H9 (cell line): ENCODE data around the gene PTPRS. TPM values are rescaled to one million over a fixed set of nuclear protein-coding genes. Genes with fewer than 3 reads are reported as not detected.

Experiments
- DNase-seq: peaks from one replicate; pipeline ENCODE4 v3.0.0-alpha.2; 2017
- H2AFZ ChIP-seq: one replicate; pipeline ENCODE4 v1.6.1; 2013; ENCODE audit warnings: mild to moderate bottlenecking, low read length, control low read depth, moderate library complexity
- H2AK5ac ChIP-seq: 2 replicates; pipeline ENCODE4 v1.6.1; 2013; ENCODE audit warnings: low read length, control low read depth, mixed read lengths; ENCODE audit not compliant: insufficient read length
- H2BK120ac ChIP-seq: one replicate; pipeline ENCODE4 v1.6.1; 2013; ENCODE audit warnings: low read depth, mild to moderate bottlenecking, low read length, control low read depth, inconsistent platforms; ENCODE audit not compliant: poor library complexity, severe bottlenecking
- H2BK12ac ChIP-seq: 2 replicates; pipeline ENCODE4 v1.6.1; 2013; ENCODE audit warnings: low read length, control low read depth, mixed read lengths, low read depth; ENCODE audit not compliant: insufficient read length
- H2BK15ac ChIP-seq: 2 replicates; pipeline ENCODE4 v1.6.1; 2013; ENCODE audit warnings: low read depth, low read length, control low read depth
- H2BK20ac ChIP-seq: one replicate; pipeline ENCODE4 v1.6.1; 2013; ENCODE audit warnings: low read depth, mild to moderate bottlenecking, low read length, control low read depth, inconsistent platforms; ENCODE audit not compliant: poor library complexity, severe bottlenecking
- H2BK5ac ChIP-seq: 2 replicates; pipeline ENCODE4 v1.6.1; 2013; ENCODE audit warnings: low read length, control low read depth, mixed read lengths; ENCODE audit not compliant: insufficient read length
- H3K14ac ChIP-seq: 2 replicates; pipeline ENCODE4 v1.6.1; 2013; ENCODE audit warnings: low read length, control low read depth; ENCODE audit not compliant: insufficient read depth
- H3K18ac ChIP-seq: 2 replicates; pipeline ENCODE4 v1.6.1; 2013; ENCODE audit warnings: low read depth, mild to moderate bottlenecking, mixed read lengths, low read length, control low read depth; ENCODE audit not compliant: insufficient read length
- H3K23ac ChIP-seq: 2 replicates; pipeline ENCODE4 v1.6.1; 2013; ENCODE audit warnings: low read length, control low read depth, mixed read lengths, low read depth; ENCODE audit not compliant: insufficient read length
- H3K23me2 ChIP-seq: 2 replicates; pipeline ENCODE4 v1.6.1; 2013; ENCODE audit warnings: low read depth, mild to moderate bottlenecking, mixed read lengths, low read length, control low read depth; ENCODE audit not compliant: insufficient read length, poor library complexity, severe bottlenecking
- H3K27ac ChIP-seq: 2 replicates; pipeline ENCODE4 v1.5.1; 2013; ENCODE audit warnings: low read length, control low read depth, mixed read lengths, low read depth; ENCODE audit not compliant: insufficient read length
- H3K27me3 ChIP-seq: 2 replicates; pipeline ENCODE4 v1.6.1; 2013; ENCODE audit warnings: low read length, control low read depth, inconsistent platforms; ENCODE audit not compliant: insufficient read depth
- H3K4ac ChIP-seq: 2 replicates; pipeline ENCODE4 v1.6.1; 2013; ENCODE audit warnings: low read depth, mild to moderate bottlenecking, control low read depth, inconsistent platforms, low read length, moderate library complexity
- H3K4me1 ChIP-seq: 2 replicates; pipeline ENCODE4 v1.6.1; 2013; ENCODE audit warnings: low read length, control low read depth, inconsistent platforms; ENCODE audit not compliant: insufficient read depth
- H3K4me2 ChIP-seq: 2 replicates; pipeline ENCODE4 v1.6.1; 2013; ENCODE audit warnings: low read length, control low read depth, mixed read lengths; ENCODE audit not compliant: insufficient read length, insufficient read depth
- H3K56ac ChIP-seq: 2 replicates; pipeline ENCODE4 v1.6.1; 2013; ENCODE audit warnings: low read depth, mild to moderate bottlenecking, mixed read lengths, low read length, control low read depth; ENCODE audit not compliant: insufficient read length
- H3K79me1 ChIP-seq: 2 replicates; pipeline ENCODE4 v1.6.1; 2013; ENCODE audit warnings: low read depth, mild to moderate bottlenecking, moderate library complexity, low read length, control low read depth, inconsistent platforms; ENCODE audit not compliant: insufficient read depth, poor library complexity, severe bottlenecking
- H3K79me2 ChIP-seq: 2 replicates; pipeline ENCODE4 v1.6.1; 2013; ENCODE audit warnings: low read length, control low read depth, inconsistent platforms; ENCODE audit not compliant: insufficient read depth
- H3K9ac ChIP-seq: 2 replicates; pipeline ENCODE4 v1.6.1; 2013; ENCODE audit warnings: low read length, control low read depth, mixed read lengths; ENCODE audit not compliant: insufficient read length; ENCODE audit errors: extremely low read depth
- H3K9me3 ChIP-seq: one replicate; pipeline ENCODE4 v1.6.1; 2013; ENCODE audit warnings: low read depth, low read length, inconsistent platforms; ENCODE audit not compliant: control insufficient read depth
- H3T11ph ChIP-seq: one replicate; pipeline ENCODE4 v1.6.1; 2013; ENCODE audit warnings: mild to moderate bottlenecking, low read length, control low read depth, inconsistent platforms
- H4K20me1 ChIP-seq: one replicate; pipeline ENCODE4 v1.6.1; 2013; ENCODE audit not compliant: control insufficient read depth, insufficient read length, insufficient read depth
- H4K5ac ChIP-seq: 2 replicates; pipeline ENCODE4 v1.6.1; 2013; ENCODE audit warnings: low read depth, mild to moderate bottlenecking, mixed read lengths, low read length, control low read depth; ENCODE audit not compliant: insufficient read length
- H4K8ac ChIP-seq: replicated peaks from 2 replicates; pipeline ENCODE4 v1.6.1; 2013; ENCODE audit warnings: low read length, control low read depth, mixed read lengths, low read depth; ENCODE audit not compliant: insufficient read length
- H4K91ac ChIP-seq: 2 replicates; pipeline ENCODE4 v1.6.1; 2013; ENCODE audit warnings: low read depth, mild to moderate bottlenecking, moderate library complexity, mixed read lengths, low read length, control low read depth; ENCODE audit not compliant: insufficient read length
- H3K27ac Mint-ChIP-seq, 3 experiments: 2 replicates in 2 of 3; 3 replicates in 1 of 3; pipeline ENCODE4 v1.8.0; 2020 to 2021; ENCODE audit warnings: mixed read lengths in 3 of 3, mild to moderate bottlenecking in 1 of 3, moderate library complexity in 1 of 3
- H3K27me3 Mint-ChIP-seq: 2 replicates; pipeline ENCODE4 v1.8.0; 2021; ENCODE audit warnings: low read depth, mild to moderate bottlenecking, moderate library complexity, mixed read lengths
- H3K36me3 Mint-ChIP-seq, 3 experiments: 2 replicates in 2 of 3; 3 replicates in 1 of 3; pipeline ENCODE4 v1.8.0; 2020 to 2021; ENCODE audit warnings: low read depth in 3 of 3, mixed read lengths in 3 of 3; ENCODE audit not compliant: insufficient read depth in 1 of 3
- H3K4me1 Mint-ChIP-seq, 2 experiments: 2 replicates each; pipeline ENCODE4 v1.8.0; 2020; ENCODE audit warnings: mixed read lengths in 2 of 2
- H3K4me3 Mint-ChIP-seq, 2 experiments: 2 replicates in 1 of 2; 3 replicates in 1 of 2; pipeline ENCODE4 v1.8.0; 2020 to 2021; ENCODE audit warnings: mild to moderate bottlenecking in 2 of 2, mixed read lengths in 2 of 2, moderate library complexity in 1 of 2
- H3K9me3 Mint-ChIP-seq, 2 experiments: 2 replicates in 1 of 2; 3 replicates in 1 of 2; pipeline ENCODE4 v1.8.0; 2020; ENCODE audit warnings: mild to moderate bottlenecking in 2 of 2, mixed read lengths in 2 of 2, moderate library complexity in 1 of 2
- WGBS: extraction: QIAGEN DNeasy Blood & Tissue Kit; methylation state at CpG from one replicate; pipeline ENCODE4 v1.1.7; 2013; ENCODE audit warnings: missing lambda C conversion rate, low lambda C conversion rate, mixed read lengths; ENCODE audit not compliant: insufficient read length; ENCODE audit errors: extremely low coverage; 5-methylcytosine and 5-hydroxymethylcytosine counted together
- total RNA-seq: library from RNA; stranded (reverse); gene quantifications from 2 replicates; pipeline ENCODE4 v1.2.1, GENCODE V29; 2021
- TF ChIP-seq, protein P1 (sequence below): fragments of 200-600 bp; sonication (generic); conservative IDR thresholded peaks from 3 replicates; pipeline ENCODE4 v1.8.0; 2021; ENCODE audit warnings: antibody characterized with exemption, mild to moderate bottlenecking

The PTPRS gene
- total RNA-seq, 1 experiment from 2014 or later, result 186 TPM

DNA sequence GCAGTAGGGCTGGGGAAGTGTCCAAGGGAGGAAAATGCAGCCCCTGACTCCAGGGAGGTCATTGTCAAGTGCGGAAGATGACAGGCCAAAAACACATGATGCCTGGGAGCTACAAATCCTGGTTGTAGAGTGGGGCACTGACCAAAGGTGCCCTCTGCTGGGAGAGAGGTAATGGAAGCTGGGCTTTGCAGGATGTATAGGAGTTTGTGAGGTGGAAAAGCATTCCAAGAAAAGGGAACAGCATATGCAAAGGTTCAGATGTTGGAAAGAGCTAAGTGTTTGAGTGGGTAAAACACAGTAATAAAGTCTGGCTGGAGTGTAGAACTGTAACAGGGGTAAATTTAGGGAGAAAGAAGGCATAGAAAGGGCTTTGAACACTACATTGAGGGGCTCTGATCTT, 46.9 kb upstream of the PTPRS start:
- no peak overlapping the region for H2AK5ac ChIP-seq
- H2BK20ac ChIP-seq, result no peak overlapping the region
- Mint-ChIP-seq H3K9me3 (peaks cover 22% of the 10 kb centered on the region in 2 experiments), H3K4me3 (no peak overlapping the region; a peak in 1 of 5 replicates), H3K4me1 (no peaks in the 10 kb centered on the region), H3K36me3 (peaks cover 2 to 5% (median 3%) of the 10 kb centered on the region in 3 experiments; a peak in 3 of 7 replicates), H3K27ac (no peak overlapping the region), H3K27me3 (peaks cover 64% of the 10 kb centered on the region)
- DNase-seq, result no peak
- no peak overlapping the region for H3K9ac ChIP-seq
- WGBS, result no CpG with 5 or more reads among the region's 1 CpG
- H3K4me2 ChIP-seq, result no peak overlapping the region
- no peak overlapping the region for H2AFZ ChIP-seq
- H3K4me1 ChIP-seq, result no peaks in the 10 kb centered on the region
- H3K4ac ChIP-seq, result no peak overlapping the region
- no peak overlapping the region for H4K8ac ChIP-seq
- no peaks in the 10 kb centered on the region for H3K27me3 ChIP-seq
- H3K23me2 ChIP-seq, result no peaks in the 10 kb centered on the region
- H3K9me3 ChIP-seq, result peaks cover 3% of the 10 kb centered on the region
- no peak overlapping the region for H2BK120ac ChIP-seq
- no peak overlapping the region for H2BK12ac ChIP-seq
- H2BK15ac ChIP-seq, result no peak overlapping the region
- H3K23ac ChIP-seq, result no peak overlapping the region
- H4K20me1 ChIP-seq, result no peaks in the 10 kb centered on the region
- no peak overlapping the region for H3K18ac ChIP-seq
- TF ChIP-seq, protein P1, sequence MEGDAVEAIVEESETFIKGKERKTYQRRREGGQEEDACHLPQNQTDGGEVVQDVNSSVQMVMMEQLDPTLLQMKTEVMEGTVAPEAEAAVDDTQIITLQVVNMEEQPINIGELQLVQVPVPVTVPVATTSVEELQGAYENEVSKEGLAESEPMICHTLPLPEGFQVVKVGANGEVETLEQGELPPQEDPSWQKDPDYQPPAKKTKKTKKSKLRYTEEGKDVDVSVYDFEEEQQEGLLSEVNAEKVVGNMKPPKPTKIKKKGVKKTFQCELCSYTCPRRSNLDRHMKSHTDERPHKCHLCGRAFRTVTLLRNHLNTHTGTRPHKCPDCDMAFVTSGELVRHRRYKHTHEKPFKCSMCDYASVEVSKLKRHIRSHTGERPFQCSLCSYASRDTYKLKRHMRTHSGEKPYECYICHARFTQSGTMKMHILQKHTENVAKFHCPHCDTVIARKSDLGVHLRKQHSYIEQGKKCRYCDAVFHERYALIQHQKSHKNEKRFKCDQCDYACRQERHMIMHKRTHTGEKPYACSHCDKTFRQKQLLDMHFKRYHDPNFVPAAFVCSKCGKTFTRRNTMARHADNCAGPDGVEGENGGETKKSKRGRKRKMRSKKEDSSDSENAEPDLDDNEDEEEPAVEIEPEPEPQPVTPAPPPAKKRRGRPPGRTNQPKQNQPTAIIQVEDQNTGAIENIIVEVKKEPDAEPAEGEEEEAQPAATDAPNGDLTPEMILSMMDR, result peak; percentile 17; the same call in 1 of the 3 replicates
- no peaks in the 10 kb centered on the region for H3K79me1 ChIP-seq
- H3T11ph ChIP-seq, result no peak overlapping the region
- H4K5ac ChIP-seq, result no peak overlapping the region
- no peaks in the 10 kb centered on the region for H3K79me2 ChIP-seq
- no peak overlapping the region for H4K91ac ChIP-seq
- no peak overlapping the region for H3K14ac ChIP-seq
- no peak overlapping the region for H2BK5ac ChIP-seq
- H3K27ac ChIP-seq, result no peak overlapping the region
- H3K56ac ChIP-seq, result no peak overlapping the region
